ENCODE data around the gene DAND5. TPM values are rescaled to one million over a fixed set of nuclear protein-coding genes. Genes with fewer than 3 reads are reported as not detected.

The DAND5 gene
- total and polyA plus RNA-seq, 9 of the 15 experiments (the other 6 are each of a cell fraction or from before 2014, with no cell fraction given), result 0.22 to 0.83 (median 0.60) TPM

GRCh38 chr19:12932392-12933286 lies 36.7 kb upstream of the DAND5 start (continued):
- peak; percentile 3; the same call in 1 of the 2 replicates for TF ChIP-seq CREB3L1 (IDR thresholded peaks at IDR 0.05; ENCODE audit: borderline replicate concordance, low read depth)
- peak; percentile 91; the same call in 1 of the 2 replicates for TF ChIP-seq ZC3H4 (CRISPR knock-in tag; IDR thresholded peaks at IDR 0.05; ENCODE audit: borderline replicate concordance)
- no peak for TF ChIP-seq YBX1 (IDR thresholded peaks at IDR 0.05)
- no peak for TF ChIP-seq BRCA1 (IDR thresholded peaks at IDR 0.05)
- 0 out of 2 replicates have a peak, but pooled peaks have one; percentile 45 for TF ChIP-seq BRCA1 (CRISPR knock-in tag; IDR thresholded peaks at IDR 0.05)
- TF ChIP-seq HDAC2 (IDR thresholded peaks at IDR 0.05), result 0 out of 2 replicates have a peak, but pooled peaks have one; percentile 13
- TF ChIP-seq GATAD2A (IDR thresholded peaks at IDR 0.05), result no peak
- TF ChIP-seq, protein P1, sequence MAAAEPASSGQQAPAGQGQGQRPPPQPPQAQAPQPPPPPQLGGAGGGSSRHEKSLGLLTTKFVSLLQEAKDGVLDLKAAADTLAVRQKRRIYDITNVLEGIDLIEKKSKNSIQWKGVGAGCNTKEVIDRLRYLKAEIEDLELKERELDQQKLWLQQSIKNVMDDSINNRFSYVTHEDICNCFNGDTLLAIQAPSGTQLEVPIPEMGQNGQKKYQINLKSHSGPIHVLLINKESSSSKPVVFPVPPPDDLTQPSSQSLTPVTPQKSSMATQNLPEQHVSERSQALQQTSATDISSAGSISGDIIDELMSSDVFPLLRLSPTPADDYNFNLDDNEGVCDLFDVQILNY (CRISPR knock-in tag; IDR thresholded peaks at IDR 0.05), result no peak

Measured in K562 (cell line).